WERI-Rb-1 (cell line): Measurements from ENCODE around the gene MBOAT7.

ENCODE experiments used
- DNase-seq: peaks from one replicate; pipeline ENCODE4 v3.0.0-alpha.2; 2020
- H3K27ac ChIP-seq: fragments of 250-450 bp; sonication (Bioruptor Pico); 2 replicates; pipeline ENCODE4 v1.5.1; 2020; ENCODE audit warnings: mild to moderate bottlenecking, moderate library complexity
- H3K27me3 ChIP-seq: fragments of 250-450 bp; sonication (Bioruptor Pico); 2 replicates; pipeline ENCODE4 v1.5.1; 2021; ENCODE audit warnings: mild to moderate bottlenecking, low read depth, moderate library complexity; ENCODE audit not compliant: insufficient read depth, severe bottlenecking
- H3K36me3 ChIP-seq: fragments of 250-450 bp; sonication (Bioruptor Pico); 2 replicates; pipeline ENCODE4 v1.5.1; 2020; ENCODE audit warnings: mild to moderate bottlenecking, moderate library complexity
- H3K4me3 ChIP-seq: 2 replicates; pipeline ENCODE4 v1.5.1; 2011; ENCODE audit warnings: low read depth, mild to moderate bottlenecking, control low read depth, low read length
- H3K9me3 ChIP-seq: fragments of 250-450 bp; sonication (Bioruptor Pico); 2 replicates; pipeline ENCODE4 v1.5.1; 2021; ENCODE audit warnings: mild to moderate bottlenecking, moderate library complexity; ENCODE audit not compliant: severe bottlenecking
- CTCF ChIP-seq: IDR thresholded peaks from 2 replicates; pipeline ENCODE4 v1.5.1; 2011; ENCODE audit warnings: low read depth, mild to moderate bottlenecking, control low read depth, inconsistent platforms, low read length

Gene MBOAT7

GRCh38 chr19:54164369-54165068 is 24.9 kb downstream of the MBOAT7 start:
- no peak for DNase-seq
- H3K27ac ChIP-seq, result no peak overlapping the region

GRCh38 chr19:54162884-54163283 is 26.5 kb downstream of the MBOAT7 start:
- Histone ChIP-seq H3K36me3 (peaks cover 5% of the 10 kb centered on the region), H3K27ac (no peak overlapping the region), H3K4me3 (no peak overlapping the region), H3K27me3 (no peaks in the 10 kb centered on the region), H3K9me3 (no peaks in the 10 kb centered on the region)
- TF ChIP-seq CTCF, result no peak
- no peak for DNase-seq

More at GRCh38 chr19:54164369-54165068, 24.9 kb downstream of the MBOAT7 start:
- Histone ChIP-seq H3K4me3 (no peak overlapping the region), H3K27me3 (no peaks in the 10 kb centered on the region), H3K36me3 (no peaks in the 10 kb centered on the region), H3K9me3 (no peaks in the 10 kb centered on the region)
- no peak for TF ChIP-seq CTCF

- Histone ChIP-seq H3K36me3 (peaks cover 10% of the 10 kb centered on the region), H3K9me3 (no peaks in the 10 kb centered on the region), H3K4me3 (no peak overlapping the region), H3K27me3 (no peaks in the 10 kb centered on the region), H3K27ac (no peak overlapping the region)
- no peak for DNase-seq
- TF ChIP-seq CTCF, result no peak
These were observed 27.1 kb downstream of the MBOAT7 start for GRCh38 chr19:54162241-54162805.

DNA sequence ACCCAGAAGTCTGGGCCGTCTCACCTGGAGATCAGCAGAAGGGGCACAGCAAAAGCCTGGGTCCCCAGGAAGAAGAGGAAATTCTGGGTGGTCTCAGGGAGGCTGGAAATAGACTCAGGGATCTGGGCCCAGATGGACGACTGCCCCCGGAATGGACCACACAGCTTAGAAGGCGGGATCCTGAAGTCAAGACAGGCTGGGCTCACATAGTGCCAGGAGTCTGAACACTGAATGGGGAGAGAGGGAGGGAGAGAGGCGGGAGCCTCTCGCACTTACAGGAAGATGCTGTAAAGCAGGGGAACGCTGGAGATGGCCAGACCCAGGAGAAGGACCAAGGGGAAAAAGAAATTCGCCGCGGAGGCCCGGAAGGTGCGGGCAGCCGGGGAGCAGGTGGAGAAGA is 28.5 kb downstream of the MBOAT7 start:
- Histone ChIP-seq H3K9me3 (no peaks in the 10 kb centered on the region), H3K4me3 (peak overlapping the region; percentile 83), H3K36me3 (peaks cover 25% of the 10 kb centered on the region), H3K27ac (peak overlapping the region; percentile 87), H3K27me3 (no peaks in the 10 kb centered on the region)
- no peak for TF ChIP-seq CTCF
- no peak for DNase-seq

GRCh38 chr19:54160182-54160811 is 29.1 kb downstream of the MBOAT7 start:
- TF ChIP-seq CTCF, result no peak
- no peak for DNase-seq
- Histone ChIP-seq H3K27me3 (no peaks in the 10 kb centered on the region), H3K36me3 (peaks cover 30% of the 10 kb centered on the region), H3K27ac (peak overlapping the region; percentile 87), H3K9me3 (no peaks in the 10 kb centered on the region), H3K4me3 (peak overlapping the region; percentile 83)
